Endothelial cell of hepatic sinusoid (primary cell): ENCODE results near the gene KIF6.

Source experiments
- in situ Hi-C: cut with HindIII; loops from 2 replicates; pipeline ENCODE4 v1.10.0; 2017; ENCODE audit warnings: low sequenced_read_pairs

Gene KIF6

DNA sequence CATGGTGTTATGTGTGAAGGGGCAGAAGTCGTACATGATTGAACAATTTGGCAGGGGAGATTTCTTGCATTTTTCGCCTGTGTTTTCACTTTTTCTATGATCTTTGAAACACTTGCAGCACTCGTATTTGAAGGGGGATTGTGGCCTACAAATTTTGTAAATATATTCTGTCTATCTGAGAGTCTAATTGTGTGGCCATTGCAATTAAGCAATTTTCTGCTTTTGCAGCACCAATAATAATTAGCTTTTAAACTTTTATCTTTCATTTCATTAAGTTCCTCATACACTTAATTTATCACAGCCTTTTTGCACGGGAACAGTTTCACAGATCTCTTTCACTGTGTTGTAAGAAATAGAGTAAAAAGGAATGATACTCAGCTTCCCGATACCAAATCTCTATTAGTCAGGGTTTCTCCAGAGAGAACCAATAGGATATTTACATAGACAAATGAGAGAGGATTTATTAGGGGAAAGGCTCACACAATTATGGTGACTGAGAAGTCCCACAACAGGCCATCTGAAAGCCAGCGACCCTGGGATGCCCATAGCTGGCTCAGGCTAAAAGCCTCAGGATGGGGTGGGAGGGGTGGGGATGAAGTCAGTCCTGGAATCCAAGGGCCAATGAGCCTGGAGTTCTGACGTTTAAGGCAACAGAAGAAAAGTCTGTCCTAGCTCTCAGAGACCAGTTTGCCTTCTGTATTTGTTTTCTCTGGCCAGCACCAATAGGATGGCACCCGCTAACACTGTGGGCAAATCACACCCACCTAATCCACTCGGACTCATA, 58.3 kb downstream of the KIF6 start:
- in situ Hi-C loops, result no loop called here

GRCh38 chr6:39665861-39666260, 59.3 kb downstream of the KIF6 start:
- in situ Hi-C loops, result no loop called here

DNA sequence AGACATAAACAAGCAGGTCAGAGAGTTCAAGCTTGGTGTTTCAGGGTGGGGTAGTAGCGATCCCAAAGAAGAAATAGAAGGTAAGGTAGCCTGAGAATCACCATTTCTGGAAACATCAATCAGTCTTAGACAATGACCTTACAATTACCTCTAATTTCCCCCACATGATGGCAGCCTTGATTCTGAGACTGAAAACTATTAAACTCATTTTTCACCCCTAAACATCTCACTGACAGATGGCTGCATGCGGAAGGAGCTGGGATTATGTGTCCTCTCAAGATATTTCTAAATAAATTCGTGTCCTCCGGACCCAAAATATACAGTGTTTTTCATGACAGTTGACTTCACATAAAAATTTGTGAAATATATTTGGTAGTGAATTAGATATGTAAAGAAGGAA, 61.0 kb downstream of the KIF6 start:
- in situ Hi-C loops, result no loop called here

DNA sequence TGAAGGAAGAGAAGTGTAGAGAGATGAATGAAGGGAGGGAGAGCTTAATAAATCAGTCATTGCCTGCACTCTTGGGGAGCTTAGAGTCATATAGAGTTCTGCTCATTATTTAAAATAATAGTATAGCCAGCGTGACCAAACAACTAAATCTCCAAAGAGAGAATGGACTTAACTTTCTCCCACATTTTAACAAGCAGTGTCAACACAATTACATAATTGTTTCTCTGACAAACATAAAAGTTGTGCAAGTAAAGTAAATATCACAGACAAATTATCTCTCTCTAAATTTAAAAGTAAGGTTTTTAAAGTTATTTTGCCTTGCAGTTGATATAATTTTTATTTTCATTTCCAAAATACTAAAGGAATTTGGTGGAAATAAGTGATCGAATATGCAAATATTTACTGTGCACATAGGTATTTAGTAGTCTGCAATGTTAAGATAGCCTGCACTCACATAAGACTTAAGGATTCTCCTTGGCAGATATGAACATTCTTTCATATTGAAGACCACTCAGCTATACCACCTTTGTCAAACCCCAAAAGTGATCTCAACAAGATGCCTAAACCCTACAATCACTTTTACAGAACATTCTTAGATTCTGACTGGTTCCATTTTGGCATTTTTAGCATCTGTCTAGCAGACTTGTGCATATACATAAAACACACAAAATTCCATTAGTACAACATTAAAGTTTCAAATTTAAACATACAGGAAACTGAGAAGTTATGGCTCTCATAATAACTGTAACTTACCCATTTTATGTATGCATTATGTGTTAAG, 67.7 kb downstream of the KIF6 start:
- in situ Hi-C loops, result no loop called here

DNA sequence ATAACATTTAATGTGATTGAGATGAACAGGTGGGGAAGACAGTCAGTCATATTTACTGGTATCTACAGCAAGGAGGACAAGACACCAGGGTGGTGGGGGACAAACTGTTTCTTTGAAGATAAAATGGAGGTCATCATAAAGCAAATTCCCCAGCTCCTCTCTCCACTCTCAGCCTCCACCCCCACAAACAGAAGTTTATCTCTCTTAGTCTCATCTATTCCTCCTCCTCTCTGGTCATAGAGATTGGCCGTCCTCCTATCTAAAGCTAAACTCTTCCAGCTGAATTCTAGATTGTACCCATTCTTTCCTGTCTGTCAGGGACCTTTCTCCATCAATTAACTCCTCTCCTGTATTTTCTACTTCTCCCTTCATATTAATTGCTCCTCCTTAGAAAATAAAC, 71.1 kb downstream of the KIF6 start:
- in situ Hi-C loops, result no loop called here

GRCh38 chr6:39653612-39654011, 71.6 kb downstream of the KIF6 start:
- in situ Hi-C loops, result no loop called here

GRCh38 chr6:39649996-39650395, 75.2 kb downstream of the KIF6 start:
- in situ Hi-C loops, result no loop called here

DNA sequence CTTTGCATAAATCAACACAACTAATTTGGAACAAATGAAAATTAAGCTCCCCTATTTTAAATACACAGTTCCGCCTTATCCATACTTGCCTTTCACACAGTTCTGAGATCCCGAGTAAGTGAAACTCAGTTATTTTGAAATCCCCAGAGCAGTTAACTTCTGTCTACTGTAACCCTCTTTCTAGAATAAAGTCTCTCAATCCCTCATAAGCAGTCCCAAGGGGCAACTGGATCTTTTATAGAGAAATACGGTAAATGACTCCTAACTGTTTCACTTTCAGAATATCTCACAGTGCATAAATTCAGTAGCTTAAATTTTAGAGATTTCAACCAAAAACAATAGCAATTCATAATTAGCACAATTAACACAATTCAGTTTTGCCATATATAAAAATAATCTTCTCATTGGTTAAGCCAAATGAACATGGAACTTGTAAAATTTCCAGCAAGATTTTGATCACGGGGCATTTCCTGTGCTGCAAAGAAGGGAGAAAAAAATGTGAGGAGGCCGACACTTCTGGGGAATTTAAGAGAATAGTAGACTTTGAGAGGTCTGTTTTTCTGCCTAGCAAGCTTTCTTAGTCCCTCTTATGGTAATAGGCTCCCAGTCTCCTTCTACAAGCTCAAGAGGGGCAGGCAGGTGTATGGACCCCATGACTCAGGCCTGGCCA, 78.3 kb downstream of the KIF6 start:
- in situ Hi-C loops, result no loop called here

DNA sequence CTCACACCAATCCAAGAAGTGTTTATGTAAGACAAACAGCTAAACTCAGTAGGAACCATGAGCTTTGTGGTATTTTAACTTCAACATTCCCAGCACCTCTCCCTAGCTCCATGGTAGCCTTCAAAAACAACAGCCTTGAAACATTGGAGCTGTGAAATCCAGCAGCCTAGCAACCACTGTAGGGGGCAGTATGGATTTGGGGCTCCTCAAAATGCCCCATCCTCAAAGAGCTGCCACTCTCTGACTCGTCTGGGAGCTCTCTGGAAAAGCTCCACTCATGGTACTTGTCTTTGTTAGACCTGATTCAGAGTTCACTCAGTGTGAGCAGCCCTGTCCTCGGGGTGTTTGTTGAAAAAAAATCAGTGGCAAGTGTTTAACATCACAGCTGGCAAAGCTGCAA, 82.9 kb downstream of the KIF6 start:
- in situ Hi-C loops, result no loop called here

GRCh38 chr6:39638126-39638822, 86.9 kb downstream of the KIF6 start:
- in situ Hi-C loops, result no loop called here

DNA sequence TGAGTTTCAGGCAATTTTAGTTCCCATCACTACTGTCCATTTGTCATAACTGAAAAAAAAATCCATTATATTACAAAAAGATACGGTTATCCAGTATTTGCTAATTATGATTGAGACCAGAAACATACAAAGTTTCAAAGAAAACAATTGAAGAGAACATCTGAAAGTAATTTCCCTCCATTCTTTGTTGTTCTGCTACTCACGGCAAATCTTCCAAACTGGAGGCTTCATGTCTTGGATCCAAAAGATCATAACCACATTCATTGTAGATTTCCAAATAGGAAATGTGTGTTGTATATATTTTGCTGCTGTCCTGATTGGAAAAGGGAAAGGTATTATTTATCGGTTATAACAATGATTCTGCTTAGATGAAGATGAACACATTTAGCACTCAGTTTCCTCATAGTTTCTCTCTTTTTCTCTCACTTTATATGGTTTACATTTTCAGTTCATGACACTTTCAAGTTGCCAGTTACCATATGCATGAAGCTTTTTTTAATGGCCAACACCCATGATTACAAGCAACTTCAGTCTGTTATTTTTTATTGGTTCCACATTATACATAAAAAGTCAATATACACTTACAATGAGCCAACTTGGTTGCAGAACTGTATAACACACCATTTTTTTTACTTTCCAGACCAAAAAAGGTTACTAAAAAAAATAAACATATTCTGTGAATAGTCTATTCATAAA, 90.4 kb downstream of the KIF6 start:
- in situ Hi-C loops, result no loop called here

DNA sequence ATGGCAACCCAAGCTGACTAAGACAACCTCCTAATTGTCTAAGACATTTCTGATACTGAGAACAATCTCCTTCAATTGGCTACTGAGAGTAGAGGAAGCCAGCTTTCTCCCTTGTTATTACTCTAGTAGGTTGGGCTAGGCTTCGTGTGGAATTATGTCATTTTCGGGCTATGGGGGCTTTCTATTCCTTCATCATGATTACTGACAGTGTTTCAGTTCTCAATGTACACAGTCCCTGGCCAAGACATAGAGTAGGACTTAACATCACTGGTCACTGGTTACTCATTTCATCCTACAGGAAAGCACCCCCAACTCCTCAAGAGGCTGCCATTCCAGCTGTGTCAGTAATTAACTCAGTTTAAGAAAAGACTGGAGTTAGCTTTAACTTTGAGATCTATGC, 100.0 kb downstream of the KIF6 start:
- in situ Hi-C loops, result no loop called here

DNA sequence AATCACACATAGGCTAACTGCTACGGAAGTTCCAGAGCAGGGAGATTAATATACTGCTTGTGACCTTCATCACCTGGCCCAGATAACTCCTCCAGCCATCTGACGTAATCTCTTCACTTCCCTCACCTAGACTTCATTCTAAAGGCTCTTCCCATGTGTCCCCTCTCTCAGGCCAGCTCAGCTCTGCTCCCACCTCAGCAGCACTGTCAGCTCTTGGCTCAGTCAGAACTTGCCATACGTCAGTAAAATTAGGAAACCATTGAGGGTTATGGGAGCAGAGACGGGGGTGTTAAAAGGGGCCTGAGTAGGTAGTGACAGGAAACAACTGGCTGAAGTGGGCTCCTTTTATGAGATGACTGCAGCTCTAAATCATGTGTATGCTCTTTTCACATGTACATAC, 101.5 kb downstream of the KIF6 start:
- in situ Hi-C loops, result no loop called here

GRCh38 chr6:39617520-39617919, 107.7 kb downstream of the KIF6 start:
- in situ Hi-C loops, result loop anchor here (5.0 kb wide), 1 partner anchor 40 kb away; no protein-coding TSS in a partner anchor

DNA sequence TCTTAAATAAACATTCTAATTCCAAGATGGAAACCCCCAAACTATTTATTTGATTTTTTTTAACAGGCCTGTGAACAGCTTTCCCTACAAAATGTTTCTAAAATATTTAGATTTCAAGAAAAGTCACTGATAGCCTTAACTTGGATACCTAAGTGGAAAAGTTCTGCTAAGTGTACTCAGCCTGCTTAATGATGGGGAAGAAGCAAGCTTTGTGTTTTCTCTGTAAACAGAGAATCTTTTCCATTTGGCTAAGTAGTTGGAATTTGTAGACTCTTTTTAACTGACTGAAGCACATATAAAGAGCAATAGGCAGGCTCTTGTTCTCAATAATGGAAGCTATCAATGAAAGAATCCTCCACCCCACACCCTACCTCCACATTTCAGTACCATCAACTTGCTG, 108.2 kb downstream of the KIF6 start:
- in situ Hi-C loops, result loop anchor here (5.0 kb wide), 1 partner anchor 40 kb away; no protein-coding TSS in a partner anchor

- in situ Hi-C loops, result loop anchor here (5.0 kb wide), 1 partner anchor 38 kb away; no protein-coding TSS in a partner anchor
Measured at GRCh38 chr6:39615622-39616021, 109.6 kb downstream of the KIF6 start.

DNA sequence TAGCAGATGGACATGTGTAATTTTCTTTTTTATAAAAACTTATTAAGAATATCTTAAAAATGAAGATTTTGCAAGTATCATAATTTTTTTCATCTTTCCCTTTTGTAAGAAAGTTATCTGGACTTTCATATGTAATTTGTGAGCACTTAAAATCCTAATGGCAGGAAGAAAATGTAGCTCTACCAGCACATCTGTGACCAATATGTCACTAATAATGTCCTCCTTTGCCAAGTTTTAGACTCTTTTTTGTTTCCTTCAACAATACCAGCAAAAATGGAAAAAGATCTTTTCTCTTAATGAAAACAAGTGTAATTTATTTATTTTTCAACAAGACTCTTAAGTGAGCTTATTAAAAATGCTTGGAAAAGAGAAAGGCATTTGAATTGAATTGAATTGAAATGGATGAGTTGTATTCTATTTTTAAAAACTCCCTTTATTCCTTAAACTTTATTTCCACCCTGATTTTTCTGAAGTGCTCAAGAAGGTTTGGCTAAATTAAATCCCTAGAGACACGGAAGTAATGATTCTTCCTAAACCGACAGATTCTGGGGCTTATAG, 110.7 kb downstream of the KIF6 start:
- in situ Hi-C loops, result no loop called here

- in situ Hi-C loops, result no loop called here
Measured at GRCh38 chr6:39610221-39610620, 115.0 kb downstream of the KIF6 start.

GRCh38 chr6:39608652-39609345, 116.4 kb downstream of the KIF6 start:
- in situ Hi-C loops, result no loop called here
